ENCODE results near the gene SLC2A11.

- TF ChIP-seq YY1 (IDR thresholded peaks at IDR 0.05; ENCODE audit: low read depth) (no peak), RAD21 (IDR thresholded peaks at IDR 0.05; ENCODE audit: low read depth) (no peak), CREB1 (IDR thresholded peaks at IDR 0.05; ENCODE audit: low read depth) (no peak), TAF1 (IDR thresholded peaks at IDR 0.05; ENCODE audit: low read depth) (no peak), EP300 (IDR thresholded peaks at IDR 0.05; ENCODE audit: borderline replicate concordance) (no peak), ZBTB7A (IDR thresholded peaks at IDR 0.05; ENCODE audit: low read depth) (no peak), EGR1 (IDR thresholded peaks at IDR 0.05) (no peak)
- TF ChIP-seq, protein P1, sequence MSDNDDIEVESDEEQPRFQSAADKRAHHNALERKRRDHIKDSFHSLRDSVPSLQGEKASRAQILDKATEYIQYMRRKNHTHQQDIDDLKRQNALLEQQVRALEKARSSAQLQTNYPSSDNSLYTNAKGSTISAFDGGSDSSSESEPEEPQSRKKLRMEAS (IDR thresholded peaks at IDR 0.05): no peak
- TF ChIP-seq, protein P2, sequence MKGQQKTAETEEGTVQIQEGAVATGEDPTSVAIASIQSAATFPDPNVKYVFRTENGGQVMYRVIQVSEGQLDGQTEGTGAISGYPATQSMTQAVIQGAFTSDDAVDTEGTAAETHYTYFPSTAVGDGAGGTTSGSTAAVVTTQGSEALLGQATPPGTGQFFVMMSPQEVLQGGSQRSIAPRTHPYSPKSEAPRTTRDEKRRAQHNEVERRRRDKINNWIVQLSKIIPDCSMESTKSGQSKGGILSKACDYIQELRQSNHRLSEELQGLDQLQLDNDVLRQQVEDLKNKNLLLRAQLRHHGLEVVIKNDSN (IDR thresholded peaks at IDR 0.05): no peak
Observed at GRCh38 chr22:23844739-23845202, 12.9 kb upstream of the SLC2A11 start.

All from Ishikawa (cell line).